Measurements from ENCODE around the gene CHRNE. TPM values are rescaled to one million over a fixed set of nuclear protein-coding genes. Genes with fewer than 3 reads are reported as not detected.

The CHRNE gene
- total and polyA plus RNA-seq, 2 donors (not counting 1 experiment from before 2014, with no cell fraction given), result 0.99 to 4.7 TPM

DNA sequence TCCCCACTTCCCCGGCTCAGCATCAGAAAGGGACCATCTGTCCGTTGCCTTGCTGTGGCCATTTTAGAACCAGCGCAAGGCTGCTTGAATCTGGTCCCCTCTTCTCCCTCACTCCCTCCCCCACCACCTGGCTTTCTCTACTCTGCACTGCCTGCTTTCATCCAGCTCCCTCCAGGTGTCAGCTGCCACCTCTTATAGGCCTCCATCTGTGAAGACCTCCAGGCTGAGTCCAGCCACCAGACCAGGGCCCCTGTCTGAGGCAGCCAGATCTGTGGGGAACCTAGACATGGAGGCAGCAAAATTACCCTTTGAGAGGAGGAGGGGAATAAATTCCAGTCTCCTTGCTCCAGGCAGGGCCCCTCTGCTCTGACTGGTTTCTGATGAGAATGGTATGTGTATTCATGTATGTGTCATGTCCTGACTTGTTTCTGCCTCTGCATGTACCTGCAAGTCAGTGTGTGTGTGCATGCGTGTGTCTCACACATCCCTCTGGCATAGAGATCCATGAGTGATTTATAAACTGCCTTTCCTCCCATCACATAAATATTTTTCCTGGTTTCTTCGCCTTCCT lies 48.7 kb downstream of the CHRNE start:
- Mint-ChIP-seq H3K9me3 (ENCODE audit: insufficient read depth) (no peaks in the 10 kb centered on the region), H3K4me1 (peaks cover 25% of the 10 kb centered on the region), H3K27ac (no peak overlapping the region)

More for the DNA sequence above, 48.7 kb downstream of the CHRNE start:
- no peaks in the 10 kb centered on the region for H3K27me3 ChIP-seq (replicated peaks in 1 of 4; ENCODE audit: control extremely low read depth in 1 of 4, control insufficient read depth in 3 of 4, insufficient read depth in 4 of 4, low read length in 3 of 4)
- Mint-ChIP-seq H3K27me3 (no peaks in the 10 kb centered on the region), H3K4me3 (no peak overlapping the region)
- intact Hi-C loops (cut with micrococcal nuclease), result no loop called here
- H2AFZ ChIP-seq (ENCODE audit: insufficient read depth, low read depth, low read length, poor library complexity, severe bottlenecking), result no peak overlapping the region
- no peak overlapping the region for H3K27ac ChIP-seq (ENCODE audit: low read length in 2 of 2)
- no peak overlapping the region for H3K4me3 ChIP-seq (ENCODE audit: control extremely low read depth in 1 of 5, extremely low read depth in 1 of 5, insufficient read depth in 1 of 5, low read depth in 2 of 5, low read length in 4 of 5)
- no peak for DNase-seq
- CTCF ChIA-PET, result interaction anchor here (0.6 kb wide), 1 partner anchor 34 kb away, joined by 3 read pairs; no protein-coding TSS in a partner anchor
- peaks cover 78% of the 10 kb centered on the region for H4K20me1 ChIP-seq (ENCODE audit: control insufficient read depth, insufficient read depth, low read length, poor library complexity, severe bottlenecking)
- H3K79me2 ChIP-seq (ENCODE audit: control insufficient read depth, insufficient read depth, low read length), result peaks cover 78% of the 10 kb centered on the region
- H3K4me2 ChIP-seq (replicated peaks; ENCODE audit: low read depth, low read length, poor library complexity, severe bottlenecking), result no peak overlapping the region
- H3K4me1 ChIP-seq (ENCODE audit: control insufficient read depth in 2 of 2, insufficient read depth in 2 of 2, low read length in 2 of 2), result no peaks in the 10 kb centered on the region
- 100% methylated on average over 5 of the region's 5 CpGs for WGBS (ENCODE audit: insufficient coverage)
- no peaks in the 10 kb centered on the region for H3K9me3 ChIP-seq (ENCODE audit: control extremely low read depth in 1 of 3, control insufficient read depth in 2 of 3, insufficient read depth in 1 of 3, low read length in 2 of 3)
- POLR2A ChIA-PET, result no interaction called here
- no peak for ATAC-seq (ENCODE audit: low read depth)
- peaks cover 0 to 15% of the 10 kb centered on the region in 2 experiments for H3K36me3 ChIP-seq (replicated peaks in 1 of 2; ENCODE audit: control extremely low read depth in 1 of 2, control insufficient read depth in 1 of 2, extremely low read depth in 1 of 2, insufficient read depth in 2 of 2, low read length in 1 of 2)
- TF ChIP-seq EZH2 (IDR thresholded peaks at IDR 0.05; ENCODE audit: borderline replicate concordance, insufficient read depth, low read depth, low read length, poor library complexity, severe bottlenecking) (no peak), CTCF (IDR thresholded peaks at IDR 0.05) (no peak)
- no peak overlapping the region for H3K9ac ChIP-seq (ENCODE audit: low read length)

All from B cell (primary cell).